Choroid plexus epithelial cell (primary cell): Measurements from ENCODE around the gene UGGT1.
"Not testable (repeated sequence)": the region's sequence is repeated elsewhere in the genome, so short reads cannot be mapped to it uniquely, and the experiment has no call there.

Source experiments
- DNase-seq: peaks from one replicate; pipeline ENCODE4 v3.0.0-alpha.2; 2010; ENCODE audit warnings: low read depth
- H3K4me3 ChIP-seq: 2 replicates; pipeline ENCODE4 v1.5.1; 2011; ENCODE audit warnings: low read depth, mild to moderate bottlenecking, control low read depth, low read length, moderate library complexity
- TF ChIP-seq, protein P1 (sequence below): conservative IDR thresholded peaks from 2 replicates; pipeline ENCODE4 v1.5.1; 2011; ENCODE audit warnings: low read depth, mild to moderate bottlenecking, control low read depth, inconsistent platforms, low read length, moderate library complexity

UGGT1 gene

DNA sequence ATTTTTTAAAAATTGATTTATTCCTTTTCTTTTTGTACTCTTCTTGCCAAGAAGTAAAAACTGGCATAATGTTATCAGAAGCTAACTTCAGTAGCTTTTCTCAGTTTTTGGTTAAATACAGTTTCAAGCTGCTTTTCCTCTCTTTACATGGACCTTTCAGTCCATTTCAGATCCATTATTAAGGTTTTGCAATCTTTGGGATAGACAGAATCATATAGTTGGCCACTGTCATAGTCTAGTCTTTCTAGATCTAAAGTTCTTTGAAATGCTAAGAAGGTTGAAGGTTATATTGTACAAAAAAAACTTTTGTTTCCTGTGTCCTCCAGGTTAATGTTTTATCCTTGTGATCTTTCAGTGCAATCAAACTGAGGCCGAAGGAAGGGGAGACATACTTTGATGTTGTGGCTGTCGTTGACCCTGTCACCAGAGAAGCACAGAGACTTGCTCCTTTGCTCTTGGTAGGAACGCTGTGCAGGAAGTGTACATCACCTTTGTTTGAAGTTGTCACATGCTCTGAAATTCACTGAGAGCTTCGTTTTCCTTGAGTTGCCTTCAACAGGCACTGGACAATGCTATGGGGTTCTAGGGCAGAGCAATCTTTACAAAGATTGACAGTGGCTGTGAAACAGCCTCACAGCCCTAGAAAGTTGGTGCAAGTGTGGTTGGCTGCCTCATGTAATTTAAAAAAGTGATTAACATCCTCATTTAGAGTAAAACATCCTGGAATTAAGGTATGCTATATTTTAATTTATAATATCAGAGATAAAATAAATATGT, 79.1 kb downstream of the UGGT1 start:
- DNase-seq: no peak
- no peak overlapping the region for H3K4me3 ChIP-seq
- TF ChIP-seq, protein P1, sequence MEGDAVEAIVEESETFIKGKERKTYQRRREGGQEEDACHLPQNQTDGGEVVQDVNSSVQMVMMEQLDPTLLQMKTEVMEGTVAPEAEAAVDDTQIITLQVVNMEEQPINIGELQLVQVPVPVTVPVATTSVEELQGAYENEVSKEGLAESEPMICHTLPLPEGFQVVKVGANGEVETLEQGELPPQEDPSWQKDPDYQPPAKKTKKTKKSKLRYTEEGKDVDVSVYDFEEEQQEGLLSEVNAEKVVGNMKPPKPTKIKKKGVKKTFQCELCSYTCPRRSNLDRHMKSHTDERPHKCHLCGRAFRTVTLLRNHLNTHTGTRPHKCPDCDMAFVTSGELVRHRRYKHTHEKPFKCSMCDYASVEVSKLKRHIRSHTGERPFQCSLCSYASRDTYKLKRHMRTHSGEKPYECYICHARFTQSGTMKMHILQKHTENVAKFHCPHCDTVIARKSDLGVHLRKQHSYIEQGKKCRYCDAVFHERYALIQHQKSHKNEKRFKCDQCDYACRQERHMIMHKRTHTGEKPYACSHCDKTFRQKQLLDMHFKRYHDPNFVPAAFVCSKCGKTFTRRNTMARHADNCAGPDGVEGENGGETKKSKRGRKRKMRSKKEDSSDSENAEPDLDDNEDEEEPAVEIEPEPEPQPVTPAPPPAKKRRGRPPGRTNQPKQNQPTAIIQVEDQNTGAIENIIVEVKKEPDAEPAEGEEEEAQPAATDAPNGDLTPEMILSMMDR: no peak

- TF ChIP-seq, protein P1: no peak
- no peak overlapping the region for H3K4me3 ChIP-seq
- no peak for DNase-seq
Observed at GRCh38 chr2:128170776-128171175, 79.8 kb downstream of the UGGT1 start.

- no peak overlapping the region for H3K4me3 ChIP-seq
- TF ChIP-seq, protein P1: peak; percentile 47
- peak; percentile 21 for DNase-seq
Observed at GRCh38 chr2:128172191-128172590, 81.2 kb downstream of the UGGT1 start.

- DNase-seq, H3K4me3 ChIP-seq: not testable (repeated sequence)
Observed at GRCh38 chr2:128174067-128174466, 83.1 kb downstream of the UGGT1 start.

- H3K4me3 ChIP-seq: no peak overlapping the region
- no peak for DNase-seq
- TF ChIP-seq, protein P1: no peak
Observed at GRCh38 chr2:128177315-128177714, 86.3 kb downstream of the UGGT1 start.

DNA sequence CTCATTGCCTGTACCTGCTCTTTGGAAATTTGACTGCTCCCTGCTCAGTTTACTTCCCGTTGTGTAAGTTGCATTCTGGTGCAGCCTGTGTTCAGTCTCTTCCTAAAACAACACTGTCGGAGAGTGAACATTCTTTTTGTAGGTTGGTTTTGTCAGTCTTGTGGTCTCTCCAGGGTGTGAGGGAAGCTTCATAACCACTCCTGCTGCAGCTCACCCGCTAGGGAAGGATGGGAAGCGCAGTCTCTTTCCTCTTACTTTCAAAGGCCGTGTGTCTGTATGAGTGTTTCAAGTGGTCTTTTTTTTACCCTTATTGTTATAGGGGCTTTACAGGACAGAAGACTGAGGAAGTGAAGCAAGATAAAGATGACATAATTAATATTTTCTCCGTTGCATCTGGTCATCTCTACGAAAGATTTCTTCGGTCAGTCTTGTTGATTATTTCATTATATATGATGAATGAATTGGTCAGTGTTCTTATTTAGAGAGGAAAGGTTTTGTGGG, 87.2 kb downstream of the UGGT1 start:
- TF ChIP-seq, protein P1: no peak
- DNase-seq: no peak
- H3K4me3 ChIP-seq: no peak overlapping the region

- DNase-seq: peak; percentile 90
- TF ChIP-seq, protein P1: peak; percentile 99
Observed at GRCh38 chr2:128178650-128179460, 87.9 kb downstream of the UGGT1 start.

More at GRCh38 chr2:128178650-128179460, 87.9 kb downstream of the UGGT1 start:
- peak overlapping the region; percentile 22 for H3K4me3 ChIP-seq
